ENCODE measurements around the gene TCF20.

TCF20 gene

GRCh38 chr22:42270510-42271190 lies at the start of gene TCF20:
Gene TCF20, minus strand, starts transcription at chr22:42270653. Its CDS starts 55,348 bp downstream, at chr22:42215305.
- DNase-seq = peak; percentile 79

GRCh38 chr22:42319386-42319785 lies 48.9 kb upstream of the TCF20 start:
- no peak for DNase-seq

- no peak for DNase-seq
Measured at GRCh38 chr22:42318967-42319366, 48.5 kb upstream of the TCF20 start.

DNA sequence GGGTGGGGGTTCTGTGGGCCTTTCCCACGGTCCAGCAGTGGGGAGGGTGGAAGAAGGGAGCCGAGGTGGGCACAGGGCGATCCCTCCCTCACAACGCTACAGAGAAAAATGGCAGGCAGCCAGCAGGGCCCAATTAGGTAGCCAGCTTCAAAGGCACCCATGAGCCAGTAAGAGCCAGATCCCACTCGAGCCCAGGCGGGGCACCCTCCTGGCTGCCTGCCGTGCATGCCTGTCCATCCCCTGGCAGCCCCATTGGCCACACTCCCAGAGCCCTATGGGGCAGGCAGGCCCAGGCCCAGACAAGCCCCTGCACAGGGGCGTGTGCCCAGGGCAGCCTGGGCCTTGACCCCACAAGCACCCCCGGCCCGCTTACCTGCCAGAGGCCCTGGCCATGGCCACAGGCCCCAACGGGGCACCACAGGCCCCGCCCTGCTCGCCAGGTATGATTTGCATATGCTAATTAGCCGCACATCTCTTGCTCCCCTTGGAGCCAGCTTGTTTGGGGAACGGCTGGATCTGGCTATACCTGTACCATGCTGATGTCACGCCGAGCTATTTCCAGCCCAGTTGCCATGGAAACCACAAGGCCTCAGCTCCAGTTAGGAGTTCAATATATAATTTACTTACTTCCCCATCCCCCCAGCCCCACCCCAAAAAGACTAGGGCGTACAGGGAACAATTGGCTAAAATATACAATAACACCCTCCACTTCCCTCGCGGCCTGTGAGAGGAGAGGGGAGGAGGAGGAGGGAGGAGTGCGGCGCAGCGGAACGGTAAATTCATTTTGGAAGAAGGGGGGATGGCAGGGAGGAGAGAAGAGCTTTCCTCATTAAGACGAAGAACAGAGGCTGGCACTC lies 47.5 kb upstream of the TCF20 start:
- no peak for DNase-seq

GRCh38 chr22:42317008-42317407 lies 46.6 kb upstream of the TCF20 start:
- peak; percentile 44 for DNase-seq

- DNase-seq = no peak
Measured at GRCh38 chr22:42315392-42315756, 44.9 kb upstream of the TCF20 start.

DNA sequence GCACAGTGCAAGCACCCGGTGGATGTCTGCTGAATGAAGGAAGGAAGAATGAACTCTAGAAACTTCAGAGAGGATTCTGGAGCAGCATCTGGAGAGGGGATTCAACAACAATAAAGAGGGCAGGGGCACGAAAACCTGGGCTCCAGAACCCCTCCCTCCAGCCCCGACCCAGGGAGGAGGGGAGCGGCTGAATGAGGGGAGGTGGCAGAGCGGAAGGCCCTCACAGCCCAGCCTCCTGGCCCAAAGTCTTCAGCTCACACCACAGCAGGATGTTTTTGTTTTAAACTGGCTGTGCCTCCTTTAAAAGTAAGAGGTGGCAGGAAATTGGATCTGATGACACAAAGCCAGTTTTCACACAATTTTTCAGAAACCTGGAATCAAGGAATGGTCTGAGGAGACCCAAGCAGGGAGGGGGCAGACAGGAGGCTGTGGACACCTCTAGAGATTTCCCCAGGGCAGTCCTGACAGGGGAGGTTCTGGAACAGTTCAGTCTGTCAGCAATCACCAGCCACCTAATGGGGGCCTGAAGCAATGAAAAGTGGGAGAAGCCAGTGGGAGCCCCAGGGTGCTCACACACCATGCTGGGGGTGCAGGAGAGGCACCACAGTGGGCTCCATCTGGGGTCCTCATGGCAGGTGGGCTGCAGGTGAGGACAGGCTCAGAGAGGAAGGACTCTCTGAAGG lies 44.4 kb upstream of the TCF20 start:
- no peak for DNase-seq

GRCh38 chr22:42313804-42314581 lies 43.5 kb upstream of the TCF20 start:
- DNase-seq = peak; percentile 55

DNA sequence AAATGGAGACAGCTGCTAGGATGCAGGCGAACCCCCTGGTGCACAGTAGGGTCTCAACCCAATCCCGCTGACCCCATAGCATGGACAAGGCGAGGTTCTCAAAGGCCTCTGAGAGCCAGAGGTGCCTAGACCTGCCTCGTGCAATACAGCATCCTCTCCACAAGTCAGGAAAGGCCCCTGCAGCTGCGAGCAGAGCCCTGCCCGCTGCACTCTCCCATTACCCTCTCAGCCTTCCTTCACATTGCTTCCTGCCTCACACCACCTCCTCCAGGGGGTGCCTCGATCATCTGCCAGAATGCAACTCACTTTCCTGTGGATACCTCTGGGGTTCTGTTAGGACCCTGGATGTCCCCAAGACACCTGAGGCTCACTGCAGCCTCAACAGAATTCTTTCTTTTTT lies 42.8 kb upstream of the TCF20 start:
- no peak for DNase-seq

GRCh38 chr22:42310291-42311015 lies 40.0 kb upstream of the TCF20 start:
- no peak for DNase-seq

DNA sequence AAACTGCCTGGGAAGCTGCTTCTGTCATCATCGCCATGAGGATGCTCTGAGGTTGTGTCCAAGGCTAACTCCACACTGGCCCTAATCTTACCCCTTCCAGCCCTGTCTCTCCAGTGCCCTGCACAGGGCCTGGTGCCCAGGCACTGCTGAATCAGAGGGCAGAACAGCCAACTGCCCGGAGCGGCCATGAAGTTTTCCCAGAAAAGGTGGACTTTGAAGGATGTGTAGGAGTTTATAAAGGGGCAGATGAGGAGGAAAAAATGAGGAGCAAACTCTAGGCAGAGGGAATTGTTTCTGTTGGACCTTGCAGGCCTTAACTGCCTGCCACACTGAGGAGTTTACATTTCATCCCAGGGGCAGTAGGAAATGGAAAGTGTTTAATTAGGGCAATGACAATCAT lies 39.4 kb upstream of the TCF20 start:
- DNase-seq = no peak

DNA sequence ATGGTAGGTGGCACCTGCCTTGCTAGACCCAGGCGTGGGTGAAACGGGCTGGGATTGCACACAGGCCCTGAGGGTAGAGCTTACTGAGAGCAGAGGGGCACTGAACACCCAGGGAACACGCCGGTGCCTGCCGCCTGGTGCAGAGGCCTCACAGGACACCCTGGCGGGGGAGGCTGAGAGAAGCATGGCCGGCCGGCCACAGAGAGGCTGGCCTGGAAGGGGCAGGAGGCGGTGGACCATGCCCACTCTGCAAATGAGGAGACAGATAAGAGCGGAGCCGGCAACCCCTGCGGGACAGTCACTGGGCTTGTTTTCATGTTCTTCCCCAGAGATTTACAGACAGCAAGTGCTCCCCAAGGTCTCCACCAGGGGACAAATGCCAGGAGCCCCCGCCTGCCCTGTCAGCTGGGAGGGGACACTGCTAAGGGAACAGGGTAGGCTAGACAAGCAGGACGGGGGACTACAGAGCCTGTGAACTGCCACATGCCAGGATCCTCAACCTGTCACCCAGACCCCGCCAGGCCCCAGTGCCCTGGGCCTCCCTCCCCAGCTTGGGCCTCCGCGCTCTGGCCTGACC lies 38.5 kb upstream of the TCF20 start:
- no peak for DNase-seq

DNA sequence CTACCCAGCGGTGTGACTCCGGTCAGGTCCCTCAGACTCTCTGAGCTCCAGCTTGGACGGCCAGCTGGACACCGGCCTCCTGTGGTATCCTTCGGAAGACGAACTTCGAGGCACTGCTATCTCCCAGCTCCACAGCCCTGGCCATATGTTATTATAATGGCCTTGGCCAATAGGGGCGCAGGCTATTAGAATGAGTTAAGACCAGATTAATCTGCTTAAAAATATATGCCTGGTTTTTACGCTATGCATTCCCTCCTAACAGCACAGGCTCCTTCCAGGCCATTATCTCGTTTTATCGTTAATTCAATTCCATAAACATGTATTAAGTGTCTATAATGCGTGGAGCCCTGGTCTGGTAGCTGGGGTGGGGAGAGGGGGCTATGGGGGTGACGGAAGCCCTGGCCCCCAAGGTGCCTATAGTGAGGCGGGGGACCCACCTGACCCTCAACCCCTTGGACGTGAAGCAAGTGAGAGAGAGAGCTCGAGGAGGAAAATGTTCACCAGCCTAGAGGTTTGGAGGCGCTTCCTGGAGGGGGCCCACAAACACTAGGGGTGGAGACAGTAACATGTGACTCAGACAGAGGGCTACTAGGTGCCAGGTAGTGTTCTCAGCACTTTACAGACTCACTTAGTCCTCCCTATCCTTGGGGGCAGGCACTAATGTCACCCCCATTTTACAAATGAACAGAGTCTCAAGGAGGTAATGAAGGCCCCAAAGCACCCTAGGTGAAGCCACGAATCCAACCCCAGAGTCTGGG lies 37.5 kb upstream of the TCF20 start:
- no peak for DNase-seq

- DNase-seq = no peak
Measured at GRCh38 chr22:42306010-42306409, 35.6 kb upstream of the TCF20 start.

DNA sequence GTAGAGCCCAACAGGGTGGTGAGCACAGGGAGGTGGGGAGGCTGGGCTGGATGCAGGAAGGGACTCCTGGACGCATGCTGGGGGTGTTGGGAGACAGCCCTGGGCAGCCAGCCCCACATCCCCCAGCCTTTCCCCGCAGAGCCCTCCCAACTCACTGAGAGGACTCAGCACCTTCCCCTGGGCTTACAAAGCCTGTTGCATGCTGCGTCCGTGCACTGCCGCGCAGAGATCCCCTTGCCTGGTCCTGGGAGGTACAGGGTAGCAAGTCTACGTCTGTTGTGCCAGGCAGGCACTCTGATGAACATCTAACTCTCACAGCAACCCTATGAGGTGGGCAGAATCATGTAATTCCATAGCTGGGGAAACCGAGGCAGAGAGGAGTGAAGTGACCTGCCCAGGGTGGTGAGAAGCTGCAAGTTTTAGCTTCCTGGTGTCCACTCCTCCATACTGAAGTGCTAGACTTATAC lies 33.9 kb upstream of the TCF20 start:
- no peak for DNase-seq

DNA sequence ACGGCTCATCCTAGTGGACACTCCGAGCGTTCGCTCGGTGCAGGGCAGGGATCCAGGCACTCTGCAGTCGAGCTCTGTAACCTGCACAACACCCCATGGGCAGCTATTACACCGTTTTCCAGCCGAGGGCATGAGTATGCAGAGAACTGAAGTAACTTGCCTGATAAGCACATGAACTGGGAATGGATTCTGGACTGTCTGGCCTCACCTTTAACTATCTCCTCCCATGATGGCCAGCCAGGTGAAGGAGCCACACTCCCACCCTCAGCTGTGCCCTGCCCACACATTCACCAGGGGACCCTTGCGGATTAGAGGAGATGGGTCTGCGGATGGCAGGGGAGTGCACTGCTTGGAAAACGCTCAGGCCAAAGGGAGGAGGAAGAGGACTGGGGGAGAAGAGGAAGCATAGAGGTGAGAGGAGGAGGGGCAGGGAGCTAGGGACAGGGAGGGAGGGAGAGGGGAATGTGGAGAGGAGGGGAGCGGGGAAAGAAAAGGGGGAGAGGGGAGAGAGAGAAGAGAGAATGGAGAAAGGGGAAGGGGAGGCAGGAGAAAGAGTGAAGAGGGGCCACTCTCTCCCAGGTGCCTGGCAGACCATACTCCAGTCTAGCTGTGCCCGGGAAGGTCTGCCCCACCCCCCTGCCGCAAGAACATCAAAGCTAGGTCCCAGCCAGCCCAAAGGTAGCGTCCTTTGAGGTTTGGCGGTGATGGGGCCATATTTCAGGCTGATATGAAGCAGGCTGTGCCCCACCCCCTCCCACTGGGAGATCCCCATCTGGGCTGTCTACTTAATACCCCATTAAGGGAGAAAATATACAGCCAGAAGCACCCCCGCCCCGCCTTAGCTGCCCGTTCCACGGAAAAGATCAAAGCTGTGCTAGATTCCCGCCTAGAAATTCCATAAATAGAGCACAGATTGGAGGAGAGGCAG lies 33.2 kb upstream of the TCF20 start:
- DNase-seq = no peak

GRCh38 chr22:42301742-42302102 lies 31.3 kb upstream of the TCF20 start:
- DNase-seq = no peak

DNA sequence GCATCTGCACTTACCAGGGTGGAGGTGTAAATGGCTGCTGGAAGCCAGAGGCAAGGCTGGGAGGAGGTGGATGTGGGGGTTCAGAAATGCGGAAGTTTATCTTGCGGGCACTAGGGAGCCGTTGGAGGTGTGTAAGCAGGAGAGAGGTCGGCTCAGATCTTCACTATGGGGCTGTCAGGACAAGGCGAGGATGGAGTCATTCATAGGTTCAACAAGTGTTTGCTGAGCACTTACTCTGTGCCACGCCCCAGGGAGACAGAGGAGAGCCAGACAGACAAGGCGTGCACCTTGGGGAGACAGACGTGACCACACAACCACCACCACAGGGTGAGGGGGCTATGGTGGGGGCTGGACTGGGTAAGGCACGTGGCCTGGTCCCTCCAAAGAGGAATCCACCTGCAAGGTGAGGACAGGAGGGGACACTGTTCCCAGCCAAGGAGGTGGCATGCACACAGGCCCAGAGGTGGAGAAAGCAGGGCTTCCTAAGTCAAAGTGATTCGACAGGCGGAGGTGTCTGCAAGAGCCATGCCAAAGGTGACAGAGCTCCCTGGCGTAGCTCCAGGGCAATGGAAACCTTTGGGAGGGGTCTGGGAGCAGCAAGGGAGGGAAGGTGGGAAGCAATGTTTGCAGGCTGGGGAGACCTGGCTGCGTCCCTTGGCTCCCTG lies 30.8 kb upstream of the TCF20 start:
- no peak for DNase-seq

All from CD4-positive, alpha-beta T cell treated with Interferon gamma for 1 hour (primary cell).